ENCODE results near the gene CCNT1.
A peak's percentile ranks its signal among the peaks of the same experiment; 100 is the strongest.
"Not testable (repeated sequence)": the region's sequence is repeated elsewhere in the genome, so short reads cannot be mapped to it uniquely, and the experiment has no call there.

CCNT1 gene

GRCh38 chr12:48716493-48717251, at the start of gene CCNT1:
Gene CCNT1, minus strand, starts transcription at chr12:48716707. Its CDS starts 32 bp downstream, at chr12:48716675.
- peak; percentile 99 for DNase-seq

- no peak for DNase-seq
These were observed 49.3 kb upstream of the CCNT1 start for GRCh38 chr12:48765753-48766162.

GRCh38 chr12:48764521-48764920, 48.0 kb upstream of the CCNT1 start:
- no peak for DNase-seq

- DNase-seq: no peak
These were observed 42.2 kb upstream of the CCNT1 start for GRCh38 chr12:48758737-48759136.

GRCh38 chr12:48758186-48758585, 41.7 kb upstream of the CCNT1 start:
- no peak for DNase-seq

- peak; percentile 19 for DNase-seq
These were observed 34.4 kb upstream of the CCNT1 start for GRCh38 chr12:48750769-48751356.

GRCh38 chr12:48750215-48750614, 33.7 kb upstream of the CCNT1 start:
- no peak for DNase-seq

- DNase-seq: no peak
These were observed 27.9 kb upstream of the CCNT1 start for GRCh38 chr12:48744251-48745008.

GRCh38 chr12:48739618-48740269, 23.2 kb upstream of the CCNT1 start:
- no peak for DNase-seq

- DNase-seq: no peak
These were observed 19.9 kb upstream of the CCNT1 start for GRCh38 chr12:48736456-48736855.

GRCh38 chr12:48728807-48729206, 12.3 kb upstream of the CCNT1 start:
- DNase-seq: no peak

- DNase-seq: not testable (repeated sequence)
These were observed 4.2 kb upstream of the CCNT1 start for GRCh38 chr12:48720737-48721136.

- not testable (repeated sequence) for DNase-seq
These were observed 3.7 kb upstream of the CCNT1 start for GRCh38 chr12:48720171-48720570.

- DNase-seq: not testable (repeated sequence)
These were observed 2.5 kb upstream of the CCNT1 start for GRCh38 chr12:48719002-48719401.

GRCh38 chr12:48717252-48717695, 767 bp upstream of the CCNT1 start:
- no peak for DNase-seq

- no peak for DNase-seq
These were observed 377 bp downstream of the CCNT1 start for GRCh38 chr12:48716168-48716492.

- DNase-seq: no peak
These were observed 4.3 kb downstream of the CCNT1 start for GRCh38 chr12:48712209-48712608.

GRCh38 chr12:48698822-48699221, 17.7 kb downstream of the CCNT1 start:
- not testable (repeated sequence) for DNase-seq

- no peak for DNase-seq
These were observed 19.9 kb downstream of the CCNT1 start for GRCh38 chr12:48696626-48697025.

GRCh38 chr12:48695859-48696258, 20.6 kb downstream of the CCNT1 start:
- DNase-seq: no peak

GRCh38 chr12:48694038-48694437, 22.5 kb downstream of the CCNT1 start:
- no peak for DNase-seq

GRCh38 chr12:48693572-48693971, 22.9 kb downstream of the CCNT1 start:
- DNase-seq: no peak

GRCh38 chr12:48691826-48692487, 24.6 kb downstream of the CCNT1 start:
- DNase-seq: no peak
